Epidermal melanocyte (primary cell): ENCODE data around the gene SGMS1.
"Not testable (repeated sequence)": the region's sequence is repeated elsewhere in the genome, so short reads cannot be mapped to it uniquely, and the experiment has no call there.

Experiments
- DNase-seq: peaks from one replicate; pipeline ENCODE4 v3.0.0; 2011; ENCODE audit warnings: low spot score; ENCODE audit not compliant: insufficient read length

SGMS1 gene

GRCh38 chr10:50275650-50276235 is 348.0 kb downstream of the SGMS1 start:
- DNase-seq, result no peak

GRCh38 chr10:50272531-50272930 is 351.2 kb downstream of the SGMS1 start:
- DNase-seq, result no peak

- DNase-seq, result no peak
These were observed 352.0 kb downstream of the SGMS1 start for GRCh38 chr10:50271564-50272250.

- not testable (repeated sequence) for DNase-seq
These were observed 355.9 kb downstream of the SGMS1 start for GRCh38 chr10:50267877-50268276.

GRCh38 chr10:50262625-50263024 is 361.1 kb downstream of the SGMS1 start:
- DNase-seq, result not testable (repeated sequence)

GRCh38 chr10:50260791-50261281 is 362.9 kb downstream of the SGMS1 start:
- DNase-seq, result no peak
